ENCODE results near the gene SEC31B. TPM values are rescaled to one million over a fixed set of nuclear protein-coding genes. Genes with fewer than 3 reads are reported as not detected.

SEC31B gene
- polyA plus RNA-seq, 1 donor (not counting 4 experiments of a cell fraction or from before 2014, with no cell fraction given), result 4.9 TPM

GRCh38 chr10:100470367-100470766, 49.3 kb downstream of the SEC31B start:
- Histone ChIP-seq H3K79me2 (ENCODE audit: control insufficient read depth, insufficient read depth, low read length) (no peaks in the 10 kb centered on the region), H3K9ac (ENCODE audit: control insufficient read depth, extremely low read depth, insufficient read depth, low read length) (no peak overlapping the region), H3K4me3 (ENCODE audit: control insufficient read depth in 2 of 3, extremely low read depth in 1 of 3, insufficient read depth in 2 of 3, low read depth in 1 of 3, low read length in 3 of 3) (no peak overlapping the region), H4K20me1 (ENCODE audit: control insufficient read depth, extremely low read depth, insufficient read depth, low read length) (no peaks in the 10 kb centered on the region), H3K27ac (ENCODE audit: control insufficient read depth, insufficient read depth, low read length) (no peak overlapping the region), H2AFZ (ENCODE audit: control insufficient read depth, low read length) (no peak overlapping the region), H3K4me2 (ENCODE audit: control insufficient read depth, extremely low read depth, insufficient read depth, low read depth, low read length) (no peak overlapping the region), H3K4me1 (ENCODE audit: control insufficient read depth, extremely low read depth, insufficient read depth, low read length) (peaks cover 3% of the 10 kb centered on the region), H3K9me3 (ENCODE audit: control insufficient read depth, low read depth, low read length) (no peaks in the 10 kb centered on the region), H3K27me3 (ENCODE audit: control insufficient read depth, extremely low read depth, insufficient read depth, low read length) (peaks cover 5% of the 10 kb centered on the region), H3K9me1 (ENCODE audit: control insufficient read depth, extremely low read depth, insufficient read depth, low read length) (no peaks in the 10 kb centered on the region), H3K36me3 (ENCODE audit: control insufficient read depth in 2 of 2, extremely low read depth in 1 of 2, insufficient read depth in 2 of 2, low read length in 2 of 2) (no peaks in the 10 kb centered on the region)
- dilution Hi-C loops (cut with MboI; ENCODE audit: extremely low pct_ligation_motif_present, low sequenced_read_pairs), result no loop called here
- TF ChIP-seq, protein P1, sequence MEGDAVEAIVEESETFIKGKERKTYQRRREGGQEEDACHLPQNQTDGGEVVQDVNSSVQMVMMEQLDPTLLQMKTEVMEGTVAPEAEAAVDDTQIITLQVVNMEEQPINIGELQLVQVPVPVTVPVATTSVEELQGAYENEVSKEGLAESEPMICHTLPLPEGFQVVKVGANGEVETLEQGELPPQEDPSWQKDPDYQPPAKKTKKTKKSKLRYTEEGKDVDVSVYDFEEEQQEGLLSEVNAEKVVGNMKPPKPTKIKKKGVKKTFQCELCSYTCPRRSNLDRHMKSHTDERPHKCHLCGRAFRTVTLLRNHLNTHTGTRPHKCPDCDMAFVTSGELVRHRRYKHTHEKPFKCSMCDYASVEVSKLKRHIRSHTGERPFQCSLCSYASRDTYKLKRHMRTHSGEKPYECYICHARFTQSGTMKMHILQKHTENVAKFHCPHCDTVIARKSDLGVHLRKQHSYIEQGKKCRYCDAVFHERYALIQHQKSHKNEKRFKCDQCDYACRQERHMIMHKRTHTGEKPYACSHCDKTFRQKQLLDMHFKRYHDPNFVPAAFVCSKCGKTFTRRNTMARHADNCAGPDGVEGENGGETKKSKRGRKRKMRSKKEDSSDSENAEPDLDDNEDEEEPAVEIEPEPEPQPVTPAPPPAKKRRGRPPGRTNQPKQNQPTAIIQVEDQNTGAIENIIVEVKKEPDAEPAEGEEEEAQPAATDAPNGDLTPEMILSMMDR (optimal IDR thresholded peaks at IDR 0.05 in 1 of 3, IDR thresholded peaks at IDR 0.05 in 1 of 3, conservative IDR thresholded peaks at IDR 0.05 in 1 of 3; ENCODE audit: extremely low read depth in 1 of 3, insufficient read depth in 2 of 3, low read length in 3 of 3), result no peak
- no peak for TF ChIP-seq EZH2 (IDR thresholded peaks at IDR 0.05; ENCODE audit: low read length)
- DNase-seq (ENCODE audit: low read depth, low spot score) (no peak), FAIRE-seq (no peak)

GRCh38 chr10:100469756-100470155, 49.9 kb downstream of the SEC31B start:
- DNase-seq (ENCODE audit: low read depth, low spot score), result no peak
- no peaks in the 10 kb centered on the region for H4K20me1 ChIP-seq (ENCODE audit: control insufficient read depth, extremely low read depth, insufficient read depth, low read length)
- peak overlapping the region; percentile 14 for H3K4me2 ChIP-seq (ENCODE audit: control insufficient read depth, extremely low read depth, insufficient read depth, low read depth, low read length)
- no peak for FAIRE-seq
- no peaks in the 10 kb centered on the region for H3K36me3 ChIP-seq (ENCODE audit: control insufficient read depth in 2 of 2, extremely low read depth in 1 of 2, insufficient read depth in 2 of 2, low read length in 2 of 2)
- H3K27ac ChIP-seq (ENCODE audit: control insufficient read depth, insufficient read depth, low read length), result no peak overlapping the region
- H3K9me3 ChIP-seq (ENCODE audit: control insufficient read depth, low read depth, low read length), result no peaks in the 10 kb centered on the region
- dilution Hi-C loops (cut with MboI; ENCODE audit: extremely low pct_ligation_motif_present, low sequenced_read_pairs), result no loop called here
- H2AFZ ChIP-seq (ENCODE audit: control insufficient read depth, low read length), result no peak overlapping the region
- no peaks in the 10 kb centered on the region for H3K79me2 ChIP-seq (ENCODE audit: control insufficient read depth, insufficient read depth, low read length)
- no peak for TF ChIP-seq EZH2 (IDR thresholded peaks at IDR 0.05; ENCODE audit: low read length)
- TF ChIP-seq, protein P1 (optimal IDR thresholded peaks at IDR 0.05 in 1 of 3, IDR thresholded peaks at IDR 0.05 in 1 of 3, conservative IDR thresholded peaks at IDR 0.05 in 1 of 3; ENCODE audit: extremely low read depth in 1 of 3, insufficient read depth in 2 of 3, low read length in 3 of 3), result no peak
- peaks cover 5% of the 10 kb centered on the region for H3K27me3 ChIP-seq (ENCODE audit: control insufficient read depth, extremely low read depth, insufficient read depth, low read length)
- no peak overlapping the region for H3K9ac ChIP-seq (ENCODE audit: control insufficient read depth, extremely low read depth, insufficient read depth, low read length)
- no peak overlapping the region for H3K4me3 ChIP-seq (ENCODE audit: control insufficient read depth in 2 of 3, extremely low read depth in 1 of 3, insufficient read depth in 2 of 3, low read depth in 1 of 3, low read length in 3 of 3)
- H3K4me1 ChIP-seq (ENCODE audit: control insufficient read depth, extremely low read depth, insufficient read depth, low read length), result peaks cover 3% of the 10 kb centered on the region
- H3K9me1 ChIP-seq (ENCODE audit: control insufficient read depth, extremely low read depth, insufficient read depth, low read length), result no peaks in the 10 kb centered on the region
